Ishikawa (cell line): Measurements from ENCODE around the gene DOC2B.

ENCODE experiments used
- CEBPB ChIP-seq: IDR thresholded peaks from 2 replicates; pipeline ENCODE4 v1.6.1; 2012
- CREB1 ChIP-seq: IDR thresholded peaks from 2 replicates; pipeline ENCODE4 v1.6.1; 2012; ENCODE audit warnings: low read depth
- EGR1 ChIP-seq: IDR thresholded peaks from 2 replicates; pipeline ENCODE4 v1.6.1; 2012
- EP300 ChIP-seq: IDR thresholded peaks from 2 replicates; pipeline ENCODE4 v1.6.1; 2012; ENCODE audit warnings: borderline replicate concordance
- FOXM1 ChIP-seq: IDR thresholded peaks from 2 replicates; pipeline ENCODE4 v1.6.1; 2012; ENCODE audit warnings: low read depth, borderline replicate concordance
- MAX ChIP-seq: IDR thresholded peaks from 2 replicates; pipeline ENCODE4 v1.6.1; 2012
- NFIC ChIP-seq: IDR thresholded peaks from 2 replicates; pipeline ENCODE4 v1.6.1; 2012
- RAD21 ChIP-seq: IDR thresholded peaks from 2 replicates; pipeline ENCODE4 v1.6.1; 2012; ENCODE audit warnings: low read depth
- REST ChIP-seq: IDR thresholded peaks from 2 replicates; pipeline ENCODE4 v1.6.1; 2012; ENCODE audit warnings: low read depth, mild to moderate bottlenecking
- TAF1 ChIP-seq: IDR thresholded peaks from 2 replicates; pipeline ENCODE4 v1.6.1; 2012; ENCODE audit warnings: low read depth, mild to moderate bottlenecking
- TCF12 ChIP-seq: IDR thresholded peaks from 2 replicates; pipeline ENCODE4 v1.6.1; 2012; ENCODE audit warnings: low read depth
- TEAD4 ChIP-seq: IDR thresholded peaks from 2 replicates; pipeline ENCODE4 v1.6.1; 2012
- USF1 ChIP-seq: IDR thresholded peaks from 2 replicates; pipeline ENCODE4 v1.6.1; 2012
- YY1 ChIP-seq: IDR thresholded peaks from 2 replicates; pipeline ENCODE4 v1.6.1; 2012; ENCODE audit warnings: low read depth
- ZBTB7A ChIP-seq: IDR thresholded peaks from 2 replicates; pipeline ENCODE4 v1.6.1; 2012; ENCODE audit warnings: low read depth

Gene DOC2B

GRCh38 chr17:148757-149156 is 32.7 kb downstream of the DOC2B start:
- TF ChIP-seq TCF12, result no peak
- no peak for TF ChIP-seq NFIC
- TF ChIP-seq USF1, result no peak
- no peak for TF ChIP-seq YY1
- TF ChIP-seq CEBPB, result no peak
- TF ChIP-seq CREB1, result no peak
- no peak for TF ChIP-seq TEAD4
- TF ChIP-seq ZBTB7A, result no peak
- no peak for TF ChIP-seq MAX
- no peak for TF ChIP-seq FOXM1
- no peak for TF ChIP-seq EGR1
- TF ChIP-seq EP300, result no peak
- TF ChIP-seq RAD21, result no peak
- no peak for TF ChIP-seq TAF1
- no peak for TF ChIP-seq REST

GRCh38 chr17:147796-148740 is 33.4 kb downstream of the DOC2B start:
- TF ChIP-seq USF1 (no peak), RAD21 (no peak), FOXM1 (no peak)

- TF ChIP-seq CEBPB (no peak), TEAD4 (no peak), RAD21 (no peak), TCF12 (no peak)
These were observed 34.3 kb downstream of the DOC2B start for GRCh38 chr17:146983-147761.

- TF ChIP-seq TEAD4 (no peak), FOXM1 (no peak), TCF12 (no peak), RAD21 (no peak), YY1 (no peak), CREB1 (no peak), MAX (no peak), TAF1 (no peak), REST (no peak), USF1 (no peak)
These were observed 34.9 kb downstream of the DOC2B start for GRCh38 chr17:146546-146945.

- TF ChIP-seq RAD21 (no peak), USF1 (peak; percentile 30; the same call in 1 of the 2 replicates), ZBTB7A (no peak)
These were observed 35.5 kb downstream of the DOC2B start for GRCh38 chr17:145671-146541.
